ENCODE data around the gene TSC22D1.
"Not testable (repeated sequence)": the region's sequence is repeated elsewhere in the genome, so short reads cannot be mapped to it uniquely, and the experiment has no call there.

Gene TSC22D1

GRCh38 chr13:44458313-44458975, 117.7 kb downstream of the TSC22D1 start:
- Mint-ChIP-seq H3K4me3 (no peak overlapping the region), H3K27me3 (no peaks in the 10 kb centered on the region), H3K36me3 (peaks cover 7% of the 10 kb centered on the region), H3K9me3 (no peaks in the 10 kb centered on the region), H3K27ac (no peak overlapping the region), H3K4me1 (no peaks in the 10 kb centered on the region)
- peak; percentile 50 for ATAC-seq

DNA sequence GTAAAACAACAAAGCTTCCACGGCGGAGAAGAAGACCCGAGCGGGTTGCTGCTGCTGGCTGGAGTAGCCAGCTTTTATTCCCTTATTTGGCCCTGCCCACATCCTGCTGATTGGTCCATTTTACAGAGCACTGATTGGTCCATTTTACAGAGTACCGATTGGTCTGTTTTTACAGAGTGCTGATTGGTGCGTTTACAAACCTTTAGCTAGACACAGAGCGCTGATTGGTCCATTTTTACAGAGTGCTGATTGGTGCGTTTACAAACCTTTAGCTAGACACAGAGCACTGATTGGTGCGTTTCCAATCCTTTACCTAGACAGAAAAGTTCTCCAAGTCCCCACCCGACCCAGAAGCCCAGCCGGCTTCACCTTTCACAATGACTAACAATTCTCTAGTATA, 119.9 kb downstream of the TSC22D1 start:
- not testable (repeated sequence) for H3K9me3 Mint-ChIP-seq, H3K27ac Mint-ChIP-seq, H3K36me3 Mint-ChIP-seq, ATAC-seq, H3K4me3 Mint-ChIP-seq, H3K4me1 Mint-ChIP-seq, H3K27me3 Mint-ChIP-seq

DNA sequence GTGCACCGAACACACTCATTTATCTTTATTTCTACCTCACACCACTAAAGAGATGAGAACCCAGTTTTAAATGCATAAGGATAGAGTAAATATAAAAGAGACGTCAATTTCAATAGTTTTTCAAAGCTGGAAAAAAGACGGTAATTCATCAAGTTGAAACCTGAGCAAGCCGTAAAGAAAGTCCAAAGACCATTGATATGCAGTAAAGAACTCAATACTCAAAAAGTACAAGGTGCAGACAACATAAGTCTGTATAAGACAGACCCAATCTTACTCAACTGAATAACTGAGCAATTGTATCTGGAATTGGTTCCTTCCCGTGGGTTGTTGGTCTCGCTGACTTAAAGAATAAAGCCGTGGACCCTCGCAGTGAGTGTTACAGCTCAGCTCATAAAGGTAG, 120.4 kb downstream of the TSC22D1 start:
- no peak for ATAC-seq
- H3K4me3 Mint-ChIP-seq: no peak overlapping the region
- H3K27ac Mint-ChIP-seq: no peak overlapping the region
- peaks cover 7% of the 10 kb centered on the region for H3K36me3 Mint-ChIP-seq
- no peaks in the 10 kb centered on the region for H3K4me1 Mint-ChIP-seq
- no peaks in the 10 kb centered on the region for H3K27me3 Mint-ChIP-seq
- no peaks in the 10 kb centered on the region for H3K9me3 Mint-ChIP-seq

DNA sequence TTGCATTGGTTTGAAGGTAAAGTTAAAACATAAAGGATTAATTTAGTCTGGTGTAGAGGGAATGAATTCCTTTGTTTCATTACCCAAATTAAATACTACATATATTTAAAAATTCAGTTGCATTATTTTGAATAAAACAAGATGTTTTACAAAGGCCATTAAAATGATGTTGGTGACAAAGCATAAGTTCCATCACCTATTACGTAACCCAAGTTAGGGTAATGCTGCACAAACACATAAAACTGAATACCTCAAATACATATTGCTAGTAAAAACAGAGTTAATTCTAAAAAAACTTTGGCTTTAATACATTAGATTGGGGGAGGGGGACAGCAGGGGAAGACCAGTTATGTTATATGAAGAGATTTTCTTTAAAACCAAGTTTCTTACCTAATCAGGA, 122.2 kb downstream of the TSC22D1 start:
- H3K9me3 Mint-ChIP-seq: no peaks in the 10 kb centered on the region
- no peak for ATAC-seq

GRCh38 chr13:44453069-44453468, 123.1 kb downstream of the TSC22D1 start:
- H3K4me1 Mint-ChIP-seq: no peaks in the 10 kb centered on the region
- no peak overlapping the region for H3K4me3 Mint-ChIP-seq
- ATAC-seq: no peak
- no peaks in the 10 kb centered on the region for H3K9me3 Mint-ChIP-seq
- H3K27ac Mint-ChIP-seq: no peak overlapping the region
- no peaks in the 10 kb centered on the region for H3K27me3 Mint-ChIP-seq
- H3K36me3 Mint-ChIP-seq: peaks cover 7% of the 10 kb centered on the region

More for the DNA sequence above, 122.2 kb downstream of the TSC22D1 start:
- Mint-ChIP-seq H3K36me3 (peaks cover 7% of the 10 kb centered on the region), H3K4me1 (no peaks in the 10 kb centered on the region), H3K4me3 (no peak overlapping the region), H3K27me3 (no peaks in the 10 kb centered on the region), H3K27ac (no peak overlapping the region)

GRCh38 chr13:44452418-44452817, 123.7 kb downstream of the TSC22D1 start:
- H3K36me3 Mint-ChIP-seq: peaks cover 7% of the 10 kb centered on the region
- H3K4me3 Mint-ChIP-seq: no peak overlapping the region
- ATAC-seq: no peak
- H3K4me1 Mint-ChIP-seq: no peaks in the 10 kb centered on the region
- H3K9me3 Mint-ChIP-seq: no peaks in the 10 kb centered on the region
- no peak overlapping the region for H3K27ac Mint-ChIP-seq
- H3K27me3 Mint-ChIP-seq: no peaks in the 10 kb centered on the region

DNA sequence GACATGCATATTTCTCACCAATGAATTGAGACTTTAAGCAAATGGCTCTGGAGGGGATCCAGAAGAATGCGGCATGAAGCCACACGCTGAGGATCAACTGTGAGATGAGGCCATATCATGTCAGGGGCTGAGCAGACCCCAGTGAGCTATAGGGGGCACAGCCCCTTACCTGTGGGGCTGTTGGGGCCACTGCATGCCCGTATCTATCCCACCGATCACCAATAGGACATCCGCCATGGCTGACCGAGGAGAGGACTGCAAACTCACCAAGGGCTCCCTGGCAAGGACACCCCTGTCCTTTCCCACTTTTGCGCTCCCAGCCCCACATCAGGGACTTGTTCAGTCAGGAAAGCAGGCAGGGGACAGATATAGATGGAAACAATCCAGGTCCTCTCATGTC, 124.5 kb downstream of the TSC22D1 start:
- Mint-ChIP-seq H3K4me1 (peaks cover 1% of the 10 kb centered on the region), H3K27ac (no peak overlapping the region), H3K36me3 (peaks cover 5% of the 10 kb centered on the region), H3K4me3 (no peak overlapping the region), H3K9me3 (no peaks in the 10 kb centered on the region), H3K27me3 (no peaks in the 10 kb centered on the region)
- ATAC-seq: no peak

DNA sequence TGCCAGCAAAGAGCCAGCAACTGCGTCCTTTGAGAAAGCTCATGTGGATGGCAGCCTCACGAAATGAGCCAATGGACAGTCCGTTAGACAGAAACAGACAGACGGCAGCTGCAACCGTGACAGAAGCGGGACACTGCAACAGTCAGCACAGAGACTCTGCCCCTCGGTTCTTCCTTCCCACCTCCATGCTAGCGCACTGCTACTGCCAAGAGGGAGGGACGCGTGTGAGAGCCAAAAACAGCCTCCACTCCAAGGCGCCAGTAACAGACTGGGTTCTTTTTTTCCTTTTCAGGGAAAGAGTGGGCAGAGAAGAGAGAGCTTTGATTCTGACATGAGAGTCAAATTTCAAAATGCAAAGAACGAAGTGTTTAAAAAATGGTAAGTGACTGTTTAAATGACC, 125.0 kb downstream of the TSC22D1 start:
- H3K27ac Mint-ChIP-seq: no peak overlapping the region
- H3K4me3 Mint-ChIP-seq: no peak overlapping the region
- H3K36me3 Mint-ChIP-seq: no peaks in the 10 kb centered on the region
- H3K4me1 Mint-ChIP-seq: peaks cover 6% of the 10 kb centered on the region
- no peaks in the 10 kb centered on the region for H3K9me3 Mint-ChIP-seq
- no peak for ATAC-seq
- no peaks in the 10 kb centered on the region for H3K27me3 Mint-ChIP-seq

GRCh38 chr13:44449999-44450821, 125.9 kb downstream of the TSC22D1 start:
- Mint-ChIP-seq H3K27me3 (no peaks in the 10 kb centered on the region), H3K36me3 (no peaks in the 10 kb centered on the region), H3K27ac (no peak overlapping the region)

DNA sequence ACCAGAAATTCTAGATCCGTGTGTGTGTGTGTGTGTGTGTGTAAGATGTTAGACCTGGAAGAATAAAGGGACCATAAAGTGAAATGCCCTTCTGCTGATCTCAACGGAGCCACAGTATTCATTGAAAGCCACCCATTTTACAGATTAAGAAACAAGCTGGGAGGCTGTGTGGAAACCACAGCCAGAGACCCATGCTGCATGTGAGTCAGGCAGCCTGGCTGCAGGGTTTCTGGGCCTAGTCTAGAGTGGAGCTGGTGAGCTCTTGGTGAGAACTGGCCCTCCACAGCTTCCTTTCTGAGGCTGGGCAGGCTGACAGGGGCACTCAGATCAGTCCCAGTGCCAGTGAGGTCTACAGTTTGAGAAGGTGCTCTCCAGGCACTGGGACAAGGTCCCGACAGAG, 127.3 kb downstream of the TSC22D1 start:
- no peaks in the 10 kb centered on the region for H3K27me3 Mint-ChIP-seq
- H3K4me3 Mint-ChIP-seq: no peak overlapping the region
- H3K27ac Mint-ChIP-seq: no peak overlapping the region
- peaks cover 6% of the 10 kb centered on the region for H3K4me1 Mint-ChIP-seq
- no peaks in the 10 kb centered on the region for H3K36me3 Mint-ChIP-seq
- H3K9me3 Mint-ChIP-seq: no peaks in the 10 kb centered on the region
- no peak for ATAC-seq

More at GRCh38 chr13:44449999-44450821, 125.9 kb downstream of the TSC22D1 start:
- Mint-ChIP-seq H3K4me1 (peaks cover 6% of the 10 kb centered on the region), H3K4me3 (no peak overlapping the region), H3K9me3 (no peaks in the 10 kb centered on the region)
- no peak for ATAC-seq

DNA sequence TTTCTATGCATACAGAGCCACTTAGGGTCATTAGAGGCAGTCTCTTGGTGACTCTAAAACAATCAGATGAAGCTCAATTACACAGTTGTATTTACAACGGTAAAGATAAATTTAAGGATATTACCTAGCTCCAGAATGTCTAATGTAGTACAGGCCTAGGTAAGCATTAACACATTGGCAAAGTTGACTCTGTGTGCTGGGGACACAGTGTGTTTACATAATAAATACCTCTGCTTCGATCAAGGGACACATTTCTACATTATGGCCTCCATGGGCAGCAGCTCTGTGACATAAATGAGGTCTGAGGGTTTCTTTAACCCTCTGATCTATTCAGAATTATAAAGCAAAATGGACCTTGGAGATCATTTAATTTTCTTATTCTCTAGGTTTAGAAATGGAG, 127.8 kb downstream of the TSC22D1 start:
- no peak overlapping the region for H3K27ac Mint-ChIP-seq
- H3K27me3 Mint-ChIP-seq: no peaks in the 10 kb centered on the region
- peaks cover 6% of the 10 kb centered on the region for H3K4me1 Mint-ChIP-seq
- no peak overlapping the region for H3K4me3 Mint-ChIP-seq
- H3K9me3 Mint-ChIP-seq: no peaks in the 10 kb centered on the region
- ATAC-seq: no peak
- no peaks in the 10 kb centered on the region for H3K36me3 Mint-ChIP-seq

- no peaks in the 10 kb centered on the region for H3K9me3 Mint-ChIP-seq
- no peak overlapping the region for H3K4me3 Mint-ChIP-seq
- H3K27ac Mint-ChIP-seq: no peak overlapping the region
- no peak for ATAC-seq
- no peaks in the 10 kb centered on the region for H3K36me3 Mint-ChIP-seq
- peaks cover 6% of the 10 kb centered on the region for H3K4me1 Mint-ChIP-seq
- no peaks in the 10 kb centered on the region for H3K27me3 Mint-ChIP-seq
Measured at GRCh38 chr13:44447783-44448321, 128.3 kb downstream of the TSC22D1 start.

DNA sequence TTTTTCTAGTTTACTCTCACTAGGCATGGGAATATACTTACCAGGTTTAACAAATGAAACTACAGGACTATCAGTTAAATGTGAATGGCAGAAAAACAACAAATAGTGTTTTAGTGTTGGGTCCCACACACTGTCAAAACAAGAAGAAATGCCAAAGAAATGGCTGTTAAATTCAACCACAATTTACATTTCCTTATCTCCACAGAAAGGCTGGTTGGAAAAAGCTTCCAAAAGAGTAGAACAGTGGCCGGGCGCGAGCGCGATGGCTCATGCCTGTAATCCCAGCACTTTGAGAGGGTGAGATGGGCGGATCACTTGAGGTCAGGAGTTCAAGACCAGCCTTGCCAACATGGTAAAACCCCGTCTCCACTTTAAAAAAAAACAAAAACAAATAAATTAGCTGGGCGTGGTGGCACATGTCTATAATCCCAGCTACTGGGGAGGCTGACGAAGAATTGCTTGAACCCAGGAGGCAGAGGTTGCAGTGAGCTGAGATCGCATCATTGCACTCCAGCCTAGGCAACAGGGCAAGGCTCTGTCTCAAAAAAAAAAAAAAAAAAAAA, 136.0 kb downstream of the TSC22D1 start:
- H3K27ac Mint-ChIP-seq: no peak overlapping the region
- no peak for ATAC-seq
- peaks cover 31% of the 10 kb centered on the region for H3K27me3 Mint-ChIP-seq

GRCh38 chr13:44439452-44440024, 136.6 kb downstream of the TSC22D1 start:
- no peak for ATAC-seq
- no peak overlapping the region for H3K27ac Mint-ChIP-seq
- H3K4me3 Mint-ChIP-seq: no peak overlapping the region
- H3K4me1 Mint-ChIP-seq: peaks cover 36% of the 10 kb centered on the region
- peaks cover 4% of the 10 kb centered on the region for H3K36me3 Mint-ChIP-seq
- H3K9me3 Mint-ChIP-seq: no peaks in the 10 kb centered on the region
- H3K27me3 Mint-ChIP-seq: peaks cover 31% of the 10 kb centered on the region

More for the DNA sequence above, 136.0 kb downstream of the TSC22D1 start:
- Mint-ChIP-seq H3K4me1 (peaks cover 30% of the 10 kb centered on the region), H3K9me3 (no peaks in the 10 kb centered on the region), H3K36me3 (no peaks in the 10 kb centered on the region), H3K4me3 (no peak overlapping the region)

GRCh38 chr13:44438234-44438579, 137.9 kb downstream of the TSC22D1 start:
- ATAC-seq: no peak
- Mint-ChIP-seq H3K36me3 (peaks cover 11% of the 10 kb centered on the region), H3K27me3 (peaks cover 31% of the 10 kb centered on the region), H3K4me1 (peaks cover 36% of the 10 kb centered on the region), H3K4me3 (no peak overlapping the region), H3K27ac (no peak overlapping the region), H3K9me3 (no peaks in the 10 kb centered on the region)

Data from stimulated activated memory B cell treated with anti-CD40 and anti-IgM and Interleukin-4, amounts not matched to agents 10 μg/mL and 1 μg/mL and 100 μg/mL, for 72 hours (primary cell).